ENCODE data around the gene IMPG2.

IMPG2 gene

DNA sequence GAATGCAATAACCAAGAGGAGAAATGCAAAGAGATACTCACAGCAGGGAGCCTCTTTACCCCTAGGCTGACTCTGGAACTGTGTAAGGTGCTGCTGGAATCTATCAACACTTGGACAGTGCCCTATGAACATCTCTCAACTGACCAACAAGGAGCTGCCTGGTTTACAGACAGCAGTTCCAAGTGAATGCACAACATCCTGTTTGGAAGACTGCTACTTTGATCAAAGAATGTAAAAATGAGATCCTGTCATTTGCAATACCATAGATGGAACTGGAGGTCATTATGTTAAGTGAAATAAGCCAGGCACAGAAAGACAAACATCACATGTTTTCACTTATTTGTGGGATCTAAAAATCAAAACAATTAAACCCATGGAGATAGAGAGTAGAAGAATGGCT, 136.3 kb downstream of the IMPG2 start:
- no peak for DNase-seq (ENCODE audit: low read depth in 1 of 2, low spot score in 1 of 2)
- in situ Hi-C loops (cut with HindIII; ENCODE audit: low pct_unique_long_range_greater_than_20kb, low sequenced_read_pairs), result no loop called here
- no peak for TF ChIP-seq JUND (IDR thresholded peaks at IDR 0.05; ENCODE audit: low read depth)

DNA sequence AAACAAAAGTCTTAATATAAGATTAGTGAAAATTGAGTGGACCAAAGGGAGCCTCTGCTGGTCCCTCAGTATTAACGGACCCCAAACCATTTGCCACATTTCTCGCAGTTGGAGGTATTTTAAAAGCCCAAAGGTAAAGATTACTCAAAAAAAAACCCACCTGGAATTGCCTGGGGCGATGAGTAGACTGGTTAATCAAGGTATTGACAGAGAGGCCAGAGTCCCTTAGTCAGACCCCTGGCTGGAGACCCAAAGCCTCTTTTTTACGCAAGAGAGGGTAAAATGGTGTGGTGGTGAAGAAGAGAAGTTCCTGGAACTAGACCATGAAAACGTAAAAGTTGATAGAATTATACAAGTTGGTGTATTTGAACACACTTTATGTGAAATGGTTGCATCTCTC, 137.2 kb downstream of the IMPG2 start:
- in situ Hi-C loops (cut with HindIII; ENCODE audit: low pct_unique_long_range_greater_than_20kb, low sequenced_read_pairs), result no loop called here
- DNase-seq (ENCODE audit: low read depth in 1 of 2, low spot score in 1 of 2), result no peak
- no peak for TF ChIP-seq JUND (IDR thresholded peaks at IDR 0.05; ENCODE audit: low read depth)

DNA sequence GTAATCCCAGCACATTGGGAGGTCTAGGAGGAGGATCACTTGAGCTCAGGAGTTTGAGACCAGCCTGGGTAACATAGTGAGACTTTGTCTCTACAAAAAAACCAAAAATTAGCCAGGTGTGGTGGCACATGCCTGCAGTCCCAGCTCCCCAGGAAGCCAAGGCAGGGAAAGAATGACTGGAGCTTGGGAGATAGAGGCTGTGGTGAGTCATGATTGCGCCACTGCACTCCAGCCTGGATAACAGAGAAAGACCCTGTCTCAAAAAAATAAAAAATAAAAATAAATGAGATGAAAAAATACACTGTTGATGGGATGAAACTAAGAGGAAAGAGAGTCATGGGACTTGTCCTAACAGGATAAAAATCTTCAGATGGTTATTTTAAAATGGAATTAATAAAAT, 137.6 kb downstream of the IMPG2 start:
- no peak for TF ChIP-seq JUND (IDR thresholded peaks at IDR 0.05; ENCODE audit: low read depth)
- in situ Hi-C loops (cut with HindIII; ENCODE audit: low pct_unique_long_range_greater_than_20kb, low sequenced_read_pairs), result no loop called here
- DNase-seq (ENCODE audit: low read depth in 1 of 2, low spot score in 1 of 2), result no peak

- TF ChIP-seq JUND (IDR thresholded peaks at IDR 0.05; ENCODE audit: low read depth), result no peak
- in situ Hi-C loops (cut with HindIII; ENCODE audit: low pct_unique_long_range_greater_than_20kb, low sequenced_read_pairs), result no loop called here
- no peak for DNase-seq (ENCODE audit: low read depth in 1 of 2, low spot score in 1 of 2)
Measured at GRCh38 chr3:101181801-101182200, 138.6 kb downstream of the IMPG2 start.

DNA sequence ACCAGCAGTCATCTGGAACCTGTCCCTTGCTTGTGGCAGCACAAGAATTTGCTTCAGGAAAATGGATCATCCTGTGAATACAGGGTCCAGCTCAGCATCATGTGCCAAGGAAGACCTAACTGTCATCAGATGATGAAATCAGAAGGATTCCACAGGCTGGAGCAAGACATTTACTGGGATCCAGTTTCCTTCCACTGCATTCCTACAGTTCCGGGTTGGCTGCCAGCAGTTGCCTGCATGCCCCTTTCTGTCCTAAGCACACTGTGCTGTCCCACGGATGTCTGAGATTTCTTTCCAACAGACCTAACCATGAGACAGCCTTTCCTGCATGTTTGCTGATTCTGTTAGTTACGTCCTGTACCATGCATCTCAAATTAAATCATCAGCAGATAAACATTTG, 140.7 kb downstream of the IMPG2 start:
- DNase-seq (ENCODE audit: low read depth in 1 of 2, low spot score in 1 of 2), result no peak
- in situ Hi-C loops (cut with HindIII; ENCODE audit: low pct_unique_long_range_greater_than_20kb, low sequenced_read_pairs), result no loop called here
- TF ChIP-seq JUND (IDR thresholded peaks at IDR 0.05; ENCODE audit: low read depth), result no peak

- in situ Hi-C loops (cut with HindIII; ENCODE audit: low pct_unique_long_range_greater_than_20kb, low sequenced_read_pairs), result no loop called here
- DNase-seq (ENCODE audit: low read depth in 1 of 2, low spot score in 1 of 2), result no peak
- TF ChIP-seq JUND (IDR thresholded peaks at IDR 0.05; ENCODE audit: low read depth), result no peak
Measured at GRCh38 chr3:101177577-101177976, 142.8 kb downstream of the IMPG2 start.
